GM18951 (cell line): ENCODE results near the gene SPSB2.
A peak's percentile ranks its signal among the peaks of the same experiment; 100 is the strongest.
"Not testable (repeated sequence)": the region's sequence is repeated elsewhere in the genome, so short reads cannot be mapped to it uniquely, and the experiment has no call there.

ENCODE experiments used
- POLR2A ChIP-seq: IDR thresholded peaks from 4 replicates; pipeline ENCODE4 v1.6.1; 2011; ENCODE audit warnings: mild to moderate bottlenecking; ENCODE audit not compliant: insufficient read length, insufficient read depth; ENCODE audit errors: extremely low read depth
- in situ Hi-C: fragments of 300-500 bp; cut with MboI; formaldehyde crosslinking; loops from one replicate; pipeline ENCODE4 v1.12.0; 2022; ENCODE audit warnings: low sequenced_read_pairs, mixed read lengths, inconsistent platforms; ENCODE audit not compliant: unreplicated experiment

SPSB2 gene

DNA sequence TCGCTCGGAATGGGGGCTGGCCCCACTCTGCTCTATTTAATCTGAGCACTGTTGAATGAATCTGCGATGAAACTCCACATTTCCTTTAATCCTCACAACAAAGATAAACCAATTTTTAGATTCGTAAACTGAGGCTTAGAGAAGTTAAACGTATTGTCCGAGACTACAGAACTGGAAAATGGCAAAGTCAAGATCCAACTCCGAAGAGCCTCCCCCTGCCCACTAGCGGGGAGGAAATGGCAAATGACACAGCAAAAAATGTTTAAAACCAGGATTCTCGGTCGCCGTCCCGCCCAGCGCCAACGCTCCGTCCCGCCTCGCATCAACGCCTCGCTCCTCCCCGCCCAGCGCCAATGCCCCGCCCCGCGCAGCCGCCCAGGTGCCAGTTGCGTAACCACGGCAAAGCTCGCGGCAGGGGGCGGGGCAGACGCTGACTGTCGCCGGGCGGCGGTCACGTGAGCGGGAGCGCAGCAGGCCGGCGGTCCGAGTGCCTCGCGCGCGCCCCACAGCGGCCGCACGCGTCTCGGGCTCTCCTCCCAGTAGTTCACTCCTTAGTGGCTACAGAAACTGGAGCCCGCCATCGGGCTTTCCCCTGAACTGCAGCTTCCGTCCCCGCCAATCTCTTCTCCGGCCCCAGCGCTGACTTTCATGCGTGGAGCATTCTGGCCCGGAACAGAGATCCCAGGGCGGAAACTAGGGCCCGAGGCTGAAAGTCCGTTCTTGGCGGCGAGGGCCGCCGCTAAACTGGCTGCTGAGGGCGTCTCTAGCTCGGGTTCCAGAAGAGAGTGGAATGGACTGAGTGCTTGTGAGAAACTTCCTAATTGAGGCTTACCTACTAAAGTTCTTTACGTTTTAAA is 17.9 kb upstream of the SPSB2 start:
- in situ Hi-C loops, result no loop called here
- peak; percentile 71 for TF ChIP-seq POLR2A

DNA sequence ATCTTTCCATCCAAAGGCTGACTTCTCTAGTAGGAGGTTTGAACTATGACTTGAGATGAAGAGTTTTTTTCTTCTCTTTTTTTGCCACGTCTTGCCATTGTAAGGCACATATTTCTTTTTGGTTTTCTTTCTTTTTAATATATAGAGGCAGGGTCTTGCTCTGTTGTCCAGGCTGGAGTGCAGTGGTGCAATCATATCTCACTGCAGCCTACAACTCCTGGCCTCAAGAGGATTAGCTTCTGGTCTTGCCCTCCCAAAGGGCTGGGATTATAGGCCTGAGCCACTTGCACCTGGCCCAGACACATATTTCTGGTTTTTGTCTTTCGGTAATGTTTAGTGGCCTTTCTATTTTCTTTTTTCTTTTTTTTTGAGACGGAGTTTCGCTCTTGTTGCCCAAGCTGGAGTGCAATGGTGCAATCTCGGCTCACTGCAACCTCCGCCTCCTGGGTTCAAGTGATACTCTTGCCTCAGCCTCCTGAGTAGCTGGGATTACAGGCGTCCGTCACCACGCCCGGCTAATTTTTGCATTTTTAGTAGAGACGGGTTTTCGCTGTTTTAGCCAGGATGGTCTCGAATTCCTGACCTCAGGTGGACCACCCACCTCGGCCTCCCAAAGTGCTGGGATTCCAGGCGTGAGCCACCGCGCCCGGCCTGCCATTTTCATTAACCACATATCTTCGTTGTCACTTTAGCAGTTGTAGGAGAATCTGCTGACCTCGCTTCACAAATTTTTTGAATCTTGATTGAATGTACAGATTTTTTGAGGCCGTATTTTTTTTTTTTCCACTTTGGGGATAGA is 16.9 kb upstream of the SPSB2 start:
- in situ Hi-C loops, result not testable (repeated sequence)

DNA sequence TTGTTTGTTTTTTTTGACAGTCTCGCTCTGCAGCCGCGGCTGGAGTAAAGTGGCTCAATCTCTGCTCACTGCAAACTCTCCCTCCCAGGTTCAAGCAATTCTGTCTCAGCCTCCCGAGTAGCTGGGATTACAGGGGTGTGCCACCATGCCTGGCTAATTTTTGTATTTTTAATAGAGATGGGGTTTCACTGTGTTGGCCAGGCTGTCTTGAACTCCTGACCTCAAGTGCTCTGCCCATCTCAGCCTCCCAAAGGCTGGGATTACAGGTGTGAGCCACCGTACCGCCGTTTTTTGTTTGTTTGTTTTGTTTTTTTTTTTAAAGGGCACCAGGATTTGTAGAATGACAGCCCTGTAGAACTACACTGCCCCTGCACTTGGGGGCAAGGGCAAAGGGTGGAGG is 15.7 kb upstream of the SPSB2 start:
- in situ Hi-C loops, result not testable (repeated sequence)

DNA sequence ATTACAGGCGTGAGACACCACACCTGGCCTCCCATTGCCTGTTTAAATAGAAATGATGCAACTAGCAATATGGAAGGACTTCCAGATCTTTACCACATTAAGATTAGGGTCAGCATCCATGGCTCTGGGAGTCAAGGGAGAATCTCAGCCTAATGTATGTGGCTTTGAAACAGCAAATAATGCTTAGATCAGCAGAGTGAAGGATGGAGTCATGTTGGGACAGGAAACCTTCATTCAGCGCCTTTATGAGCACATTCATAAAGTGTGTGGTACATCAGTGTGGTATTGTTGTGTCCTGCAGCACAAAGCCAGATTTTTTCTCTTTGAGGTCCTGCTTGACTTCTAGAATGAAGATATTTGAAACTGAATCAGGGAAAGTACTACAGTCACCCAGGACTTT is 15.3 kb upstream of the SPSB2 start:
- in situ Hi-C loops, result no loop called here
- TF ChIP-seq POLR2A, result no peak

DNA sequence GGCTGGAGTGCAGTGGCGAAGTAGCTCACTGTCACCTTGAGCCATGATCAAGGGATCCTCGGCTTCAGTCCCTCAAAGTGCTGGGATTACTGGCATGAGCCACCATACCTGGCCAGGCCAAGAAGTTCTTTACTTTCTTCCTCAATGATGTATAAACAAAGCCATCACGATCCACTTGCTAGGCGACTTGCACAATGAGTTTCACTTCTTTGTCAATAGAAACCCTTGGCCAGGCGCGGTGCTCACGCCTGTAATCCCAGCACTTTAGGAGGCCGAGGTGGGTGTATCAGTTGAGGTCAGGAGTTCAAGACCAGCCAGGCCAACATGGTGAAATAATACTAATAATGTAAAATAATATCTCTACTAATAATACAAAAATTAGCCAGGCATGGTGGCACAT is 14.4 kb upstream of the SPSB2 start:
- no peak for TF ChIP-seq POLR2A
- in situ Hi-C loops, result no loop called here

DNA sequence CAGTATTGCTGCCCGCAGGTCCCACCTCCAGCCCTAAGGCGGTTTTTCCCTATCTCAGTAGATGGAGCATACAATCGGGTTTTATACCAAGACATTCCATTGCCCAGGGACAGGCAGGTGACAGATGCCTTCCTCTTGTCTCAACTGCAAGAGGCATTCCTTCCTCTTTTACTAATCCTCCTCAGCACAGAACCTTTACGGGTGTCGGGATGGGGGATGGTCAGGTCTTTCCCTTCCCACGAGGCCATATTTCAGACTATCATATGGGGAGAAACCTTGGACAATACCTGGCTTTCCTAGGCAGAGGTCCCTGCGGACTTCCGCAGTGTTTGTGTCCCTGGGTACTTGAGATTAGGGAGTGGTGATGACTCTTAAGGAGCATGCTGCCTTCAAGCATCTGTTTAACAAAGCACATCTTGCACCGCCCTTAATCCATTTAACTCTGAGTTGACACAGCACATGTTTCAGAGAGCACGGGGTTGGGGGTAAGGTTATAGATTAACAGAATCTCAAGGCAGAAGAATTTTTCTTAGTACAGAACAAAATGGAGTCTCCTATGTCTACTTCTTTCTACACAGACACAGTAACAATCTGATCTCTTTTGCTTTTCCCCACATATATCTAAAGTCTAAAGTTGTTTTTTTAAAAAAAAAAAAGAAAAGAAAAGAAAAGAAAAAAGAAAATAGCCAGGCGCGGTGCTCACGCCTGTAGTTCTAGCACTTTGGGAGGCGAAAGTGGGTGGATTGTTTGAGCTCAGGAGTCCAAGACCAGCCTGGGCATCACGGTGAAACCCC is 13.3 kb upstream of the SPSB2 start:
- in situ Hi-C loops, result not testable (repeated sequence)

DNA sequence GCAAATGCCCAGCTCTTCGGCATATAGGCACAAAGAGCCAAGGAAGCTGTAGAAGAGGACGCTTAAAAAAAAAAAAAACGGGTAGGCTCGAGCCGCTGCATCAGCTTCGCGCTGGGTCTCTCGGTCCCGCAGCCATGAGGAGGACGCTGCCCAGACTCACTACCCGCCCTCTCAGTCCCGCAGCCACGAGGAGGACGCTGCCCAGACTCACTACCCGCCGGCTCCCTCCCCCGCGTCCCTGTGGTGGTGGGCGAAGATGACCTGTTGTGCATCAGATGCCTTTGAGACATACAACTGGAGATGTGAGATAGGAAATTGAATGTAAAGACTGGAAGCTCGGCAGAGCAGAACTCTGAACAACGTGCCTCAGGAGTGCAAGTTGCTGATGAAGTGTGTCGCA is 11.4 kb upstream of the SPSB2 start:
- no peak for TF ChIP-seq POLR2A

DNA sequence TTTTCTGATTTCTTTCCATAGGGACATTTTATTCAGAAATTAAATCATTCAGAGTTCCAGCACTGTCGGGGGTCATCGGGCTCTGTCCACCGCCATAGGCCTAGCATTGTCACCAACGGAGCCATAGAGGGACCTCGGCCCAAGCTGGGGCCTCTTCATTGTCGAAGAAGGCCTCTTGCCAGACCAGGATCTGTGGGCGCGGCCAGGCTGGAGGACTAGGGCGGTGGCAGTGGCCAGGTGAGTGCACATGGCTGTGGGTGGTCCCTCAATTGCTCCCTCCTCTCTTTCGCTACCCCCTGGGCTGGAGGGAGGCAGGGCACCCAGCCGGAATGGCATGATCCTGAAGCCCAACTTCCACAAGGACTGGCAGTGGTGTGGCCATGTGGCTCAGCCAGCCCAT is 10.6 kb upstream of the SPSB2 start:
- no peak for TF ChIP-seq POLR2A
- in situ Hi-C loops, result no loop called here

More for the DNA sequence above, 11.4 kb upstream of the SPSB2 start:
- in situ Hi-C loops, result no loop called here

DNA sequence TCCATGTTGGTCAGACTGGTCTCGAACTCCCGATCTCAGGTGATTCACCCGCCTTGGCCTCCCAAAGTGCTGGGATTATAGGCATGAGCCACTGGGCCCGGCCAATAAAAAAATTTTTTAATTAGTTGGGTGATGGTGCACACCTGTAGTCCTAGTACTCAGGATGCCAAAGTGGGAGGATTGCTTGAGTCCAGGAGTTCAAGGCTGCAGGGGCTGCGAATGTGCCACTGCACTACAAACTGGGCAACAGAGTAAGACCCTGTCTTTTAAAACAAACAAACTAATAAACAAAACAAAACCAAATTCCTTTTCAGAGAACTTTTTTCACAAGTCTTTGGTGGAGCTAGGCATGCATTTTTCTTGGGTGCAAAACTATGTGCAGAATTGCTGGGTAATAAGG is 10.1 kb upstream of the SPSB2 start:
- in situ Hi-C loops, result no loop called here
- TF ChIP-seq POLR2A, result no peak

DNA sequence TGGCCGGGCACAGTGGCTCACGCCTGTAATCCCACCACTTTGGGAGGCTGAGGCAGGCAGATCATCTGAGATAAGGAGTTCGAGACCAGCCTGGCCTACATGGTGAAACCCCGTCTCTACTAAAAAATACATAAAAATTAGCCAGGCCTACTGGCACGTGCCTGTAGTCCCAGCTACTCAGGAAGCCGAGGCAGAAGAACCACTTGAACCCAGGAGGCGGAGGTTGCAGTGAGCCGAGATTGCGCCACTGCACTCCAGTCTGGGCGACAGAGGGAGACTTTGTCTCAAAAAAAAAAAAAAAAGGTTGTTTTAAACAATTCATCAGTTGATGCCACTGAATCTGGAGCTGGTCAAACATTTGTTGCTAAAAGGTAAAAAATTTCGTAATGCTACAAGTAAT is 6.7 kb upstream of the SPSB2 start:
- in situ Hi-C loops, result not testable (repeated sequence)

DNA sequence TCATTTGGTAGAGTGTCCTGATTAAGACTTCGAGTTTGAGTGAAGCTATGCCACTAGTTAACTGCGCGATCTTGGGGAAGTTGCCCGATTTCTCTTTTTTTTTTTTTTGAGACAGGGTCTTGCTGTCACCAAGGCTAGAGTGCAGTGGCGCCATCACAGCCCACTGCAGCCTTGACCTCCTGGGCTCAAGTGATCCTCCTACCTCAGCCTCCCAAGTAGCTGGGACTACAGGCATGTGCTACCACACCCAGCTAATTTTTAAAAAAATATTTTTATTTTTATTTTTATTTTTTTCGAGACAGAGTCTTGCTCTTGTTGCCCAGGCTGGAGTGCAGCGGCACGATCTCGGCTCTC is 889 bp upstream of the SPSB2 start:
- in situ Hi-C loops, result not testable (repeated sequence)

DNA sequence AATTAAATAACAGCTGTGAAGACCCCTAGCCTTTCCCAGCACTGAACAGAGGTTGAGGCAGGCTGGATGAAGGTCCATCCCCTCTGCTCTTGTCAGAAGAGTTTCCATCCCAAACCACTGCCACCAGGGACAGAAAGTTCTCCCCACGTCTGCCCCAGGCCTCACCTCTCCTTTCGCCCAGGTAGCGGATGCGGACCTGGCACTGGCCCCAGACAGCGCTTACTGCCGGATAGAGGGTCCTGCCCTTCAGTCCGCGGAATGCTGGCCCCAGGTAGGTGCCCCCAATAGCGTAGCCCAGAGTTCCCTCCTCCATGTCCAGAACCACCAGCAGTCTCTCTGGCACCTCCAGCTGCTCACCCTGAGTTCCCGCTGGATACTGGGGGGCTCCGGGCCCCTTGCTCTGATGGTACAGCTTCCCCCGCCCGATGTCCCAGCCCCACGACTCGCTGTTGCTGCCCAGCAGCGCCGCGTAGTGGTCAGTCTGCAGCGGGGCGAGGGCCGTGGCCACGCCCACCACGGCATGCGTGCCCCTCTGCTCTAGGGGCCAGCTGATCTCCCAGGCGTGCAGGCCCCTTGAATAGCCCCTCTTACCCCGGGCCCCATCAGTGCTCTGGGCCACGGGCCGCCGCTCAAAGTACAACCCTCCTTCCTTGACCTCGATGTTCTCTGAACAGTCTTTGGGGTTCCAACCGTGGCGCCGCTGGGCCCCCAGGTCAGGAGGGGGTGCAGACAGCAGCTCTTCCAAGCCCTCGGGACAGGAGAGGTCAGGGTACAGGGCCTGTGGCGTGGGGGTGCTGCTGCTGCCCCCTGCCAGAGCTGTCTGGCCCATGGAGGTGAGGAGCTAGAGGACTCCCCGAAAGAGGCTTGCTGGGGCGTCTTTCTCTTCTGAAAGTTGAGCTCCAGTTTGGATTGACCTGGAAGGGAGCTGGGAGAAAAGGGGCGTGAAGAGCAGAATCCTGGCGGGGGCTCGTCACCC is 742 bp downstream of the SPSB2 start:
- in situ Hi-C loops, result no loop called here
- TF ChIP-seq POLR2A, result peak; percentile 49
